Uterus (tissue), 2 donors: ENCODE results near the gene FCRL5.

ENCODE experiments used
- POLR2A ChIP-seq, 2 donors: fragments of 450-650 bp; IDR thresholded peaks; one replicate each; pipeline ENCODE4 v1.6.1; 2016; ENCODE audit warnings: antibody characterized with exemption in 2 of 2, mild to moderate bottlenecking in 1 of 2, moderate library complexity in 1 of 2
- TF ChIP-seq, protein P1 (sequence below), 4 experiments: fragments of 200-600 bp in 2 of 4; fragments of 450-650 bp in 2 of 4; sonication (generic) in 2 of 4; IDR thresholded peaks; one replicate each; pipeline ENCODE4 v1.5.1; 2016 to 2019; ENCODE audit warnings: antibody characterized with exemption in 4 of 4, mild to moderate bottlenecking in 2 of 4, moderate library complexity in 1 of 4

DNA sequence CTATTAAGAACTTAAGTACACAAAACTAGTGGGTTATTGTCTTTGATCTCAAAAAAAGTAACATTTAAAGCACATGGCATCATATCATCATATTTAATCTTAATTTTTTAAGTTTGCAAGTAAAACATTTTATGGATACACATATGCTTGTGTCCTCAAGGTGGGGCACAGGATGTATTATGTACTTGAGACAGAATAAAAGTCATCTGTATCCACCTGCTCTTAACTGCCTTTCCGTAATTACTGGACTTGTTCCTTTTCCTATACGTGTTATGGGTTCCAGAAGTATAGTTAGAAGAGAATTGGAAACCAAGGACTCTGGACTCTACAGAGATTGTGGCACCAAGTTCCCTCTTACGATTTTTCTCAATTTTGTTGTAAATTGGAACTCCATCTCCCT is 79.4 kb downstream of the FCRL5 start:
- TF ChIP-seq, protein P1, sequence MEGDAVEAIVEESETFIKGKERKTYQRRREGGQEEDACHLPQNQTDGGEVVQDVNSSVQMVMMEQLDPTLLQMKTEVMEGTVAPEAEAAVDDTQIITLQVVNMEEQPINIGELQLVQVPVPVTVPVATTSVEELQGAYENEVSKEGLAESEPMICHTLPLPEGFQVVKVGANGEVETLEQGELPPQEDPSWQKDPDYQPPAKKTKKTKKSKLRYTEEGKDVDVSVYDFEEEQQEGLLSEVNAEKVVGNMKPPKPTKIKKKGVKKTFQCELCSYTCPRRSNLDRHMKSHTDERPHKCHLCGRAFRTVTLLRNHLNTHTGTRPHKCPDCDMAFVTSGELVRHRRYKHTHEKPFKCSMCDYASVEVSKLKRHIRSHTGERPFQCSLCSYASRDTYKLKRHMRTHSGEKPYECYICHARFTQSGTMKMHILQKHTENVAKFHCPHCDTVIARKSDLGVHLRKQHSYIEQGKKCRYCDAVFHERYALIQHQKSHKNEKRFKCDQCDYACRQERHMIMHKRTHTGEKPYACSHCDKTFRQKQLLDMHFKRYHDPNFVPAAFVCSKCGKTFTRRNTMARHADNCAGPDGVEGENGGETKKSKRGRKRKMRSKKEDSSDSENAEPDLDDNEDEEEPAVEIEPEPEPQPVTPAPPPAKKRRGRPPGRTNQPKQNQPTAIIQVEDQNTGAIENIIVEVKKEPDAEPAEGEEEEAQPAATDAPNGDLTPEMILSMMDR (IDR thresholded peaks at IDR 0.05): no peak
- TF ChIP-seq POLR2A (IDR thresholded peaks at IDR 0.05): no peak
